Endothelial cell (in vitro differentiated cells): ENCODE results near the gene GOLT1A. TPM values are rescaled to one million over a fixed set of nuclear protein-coding genes. Genes with fewer than 3 reads are reported as not detected.

Experiments
- DNase-seq: peaks from one replicate; pipeline ENCODE4 v3.0.0; 2021; ENCODE audit warnings: low spot score
- H3K27ac Mint-ChIP-seq: one replicate; pipeline ENCODE4 v1.8.0; 2021; ENCODE audit warnings: mixed read lengths, inconsistent platforms; ENCODE audit not compliant: unreplicated experiment
- H3K27me3 Mint-ChIP-seq: one replicate; pipeline ENCODE4 v1.8.0; 2021; ENCODE audit warnings: mild to moderate bottlenecking, moderate library complexity, mixed read lengths, inconsistent platforms; ENCODE audit not compliant: unreplicated experiment
- H3K36me3 Mint-ChIP-seq: one replicate; pipeline ENCODE4 v1.8.0; 2021; ENCODE audit warnings: mild to moderate bottlenecking, low read depth, mixed read lengths, inconsistent platforms; ENCODE audit not compliant: unreplicated experiment
- H3K4me1 Mint-ChIP-seq: one replicate; pipeline ENCODE4 v1.8.0; 2021; ENCODE audit warnings: mild to moderate bottlenecking, mixed read lengths, inconsistent platforms; ENCODE audit not compliant: unreplicated experiment
- H3K4me3 Mint-ChIP-seq: one replicate; pipeline ENCODE4 v1.8.0; 2021; ENCODE audit warnings: mild to moderate bottlenecking, mixed read lengths, inconsistent platforms; ENCODE audit not compliant: unreplicated experiment
- H3K9me3 Mint-ChIP-seq: one replicate; pipeline ENCODE4 v1.8.0; 2021; ENCODE audit warnings: mixed read lengths, inconsistent platforms; ENCODE audit not compliant: unreplicated experiment
- CTCF ChIP-seq: fragments of 200-600 bp; sonication (generic); IDR thresholded peaks from one replicate; pipeline ENCODE4 v1.5.0; 2021; ENCODE audit warnings: antibody characterized with exemption; ENCODE audit not compliant: unreplicated experiment
- total RNA-seq: library from RNA; stranded (reverse); fragmentation: NEBNext Ultra II Directional; extraction: Animal tissue kit (Norgen Biotek cat#: 25700); gene quantifications from one replicate; pipeline ENCODE4 v1.2.1, GENCODE V29; 2021; ENCODE audit not compliant: unreplicated experiment

The GOLT1A gene
- total RNA-seq, 1 donor from 2014 or later = 0.51 TPM

- Mint-ChIP-seq H3K4me1 (peaks cover 2% of the 10 kb centered on the region), H3K36me3 (no peaks in the 10 kb centered on the region), H3K27ac (no peak overlapping the region), H3K4me3 (no peak overlapping the region), H3K9me3 (no peaks in the 10 kb centered on the region), H3K27me3 (no peaks in the 10 kb centered on the region)
- no peak for TF ChIP-seq CTCF
- no peak for DNase-seq
Observed at GRCh38 chr1:204222006-204222763, 8.4 kb upstream of the GOLT1A start.

DNA sequence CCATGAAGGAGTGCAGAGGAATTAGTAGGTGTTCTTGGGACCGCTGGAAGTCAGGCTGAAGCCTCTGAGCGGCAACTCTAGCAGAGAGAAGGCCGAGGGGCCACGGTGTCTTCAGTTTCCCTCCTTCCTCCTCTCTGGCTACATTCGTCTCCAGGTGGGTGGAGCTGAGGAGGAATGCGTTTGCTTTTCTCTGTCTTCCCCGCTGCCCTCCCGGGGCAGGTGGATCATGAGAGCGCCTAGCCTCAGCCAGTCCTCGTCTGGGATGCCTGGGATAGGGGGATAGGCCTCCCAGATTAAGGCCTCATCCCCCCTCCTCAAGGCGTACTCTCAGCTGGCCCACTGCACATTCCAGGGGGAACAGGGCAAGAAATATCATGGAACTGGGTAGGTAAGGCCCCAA, 7.5 kb upstream of the GOLT1A start:
- no peak for TF ChIP-seq CTCF
- Mint-ChIP-seq H3K27ac (no peak overlapping the region), H3K9me3 (no peaks in the 10 kb centered on the region), H3K36me3 (no peaks in the 10 kb centered on the region), H3K27me3 (no peaks in the 10 kb centered on the region), H3K4me3 (no peak overlapping the region), H3K4me1 (peaks cover 2% of the 10 kb centered on the region)
- DNase-seq = no peak

DNA sequence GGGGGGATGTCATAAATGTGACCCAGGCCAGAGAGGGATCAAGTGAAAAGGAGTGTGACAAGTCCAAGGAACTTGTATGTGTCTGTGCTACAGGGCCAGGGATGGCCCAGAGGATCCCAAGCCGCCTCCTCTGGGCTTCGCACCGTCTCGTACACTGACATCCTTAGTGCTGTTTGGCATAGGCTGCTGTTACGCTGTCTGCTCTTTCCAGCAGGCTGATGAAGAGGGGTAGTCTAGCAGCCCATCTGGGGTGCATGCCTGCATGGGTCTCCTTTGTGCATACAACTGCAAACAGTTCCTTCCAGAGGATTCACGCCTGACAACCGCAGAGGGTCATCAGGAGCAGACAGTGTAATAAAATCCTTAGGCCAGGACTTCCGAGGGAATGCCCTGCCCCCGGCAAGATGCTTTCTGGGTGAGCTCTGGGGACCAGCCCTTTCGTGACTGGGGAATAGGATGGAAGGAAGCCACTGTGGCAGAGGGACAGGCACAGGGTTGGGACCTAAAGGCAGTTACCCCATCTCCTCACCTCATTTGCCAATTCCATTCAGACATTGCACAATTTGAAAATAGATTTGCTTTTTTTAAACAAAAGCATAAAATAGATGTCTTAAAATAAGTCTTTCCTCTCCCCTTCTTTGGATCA, 6.3 kb upstream of the GOLT1A start:
- no peak for DNase-seq
- no peak for TF ChIP-seq CTCF
- no peak overlapping the region for H3K4me3 Mint-ChIP-seq
- no peaks in the 10 kb centered on the region for H3K9me3 Mint-ChIP-seq
- no peaks in the 10 kb centered on the region for H3K36me3 Mint-ChIP-seq
- H3K4me1 Mint-ChIP-seq = peaks cover 2% of the 10 kb centered on the region
- no peak overlapping the region for H3K27ac Mint-ChIP-seq
- no peaks in the 10 kb centered on the region for H3K27me3 Mint-ChIP-seq

DNA sequence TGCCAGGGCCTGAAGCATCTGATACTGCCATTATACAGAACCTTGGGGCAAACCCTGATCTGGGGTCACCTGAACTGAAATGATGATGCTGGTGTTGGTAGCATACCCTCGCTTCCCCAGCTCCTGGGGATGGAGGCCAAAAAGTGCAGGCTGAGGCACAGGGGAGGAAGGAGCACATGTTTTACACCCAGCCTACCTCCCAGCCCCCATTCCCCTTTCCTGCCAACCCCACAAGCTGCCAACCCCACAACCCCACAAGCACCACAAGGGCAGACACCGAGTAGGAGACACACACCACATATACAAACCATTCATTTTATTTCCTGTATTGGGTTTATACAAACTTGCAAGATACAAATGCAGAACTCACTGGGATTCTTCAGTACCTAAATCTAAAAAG, 4.8 kb upstream of the GOLT1A start:
- Mint-ChIP-seq H3K4me3 (no peak overlapping the region), H3K9me3 (no peaks in the 10 kb centered on the region), H3K36me3 (no peaks in the 10 kb centered on the region), H3K4me1 (peaks cover 6% of the 10 kb centered on the region), H3K27me3 (peaks cover 1% of the 10 kb centered on the region), H3K27ac (no peak overlapping the region)
- DNase-seq = no peak
- no peak for TF ChIP-seq CTCF

DNA sequence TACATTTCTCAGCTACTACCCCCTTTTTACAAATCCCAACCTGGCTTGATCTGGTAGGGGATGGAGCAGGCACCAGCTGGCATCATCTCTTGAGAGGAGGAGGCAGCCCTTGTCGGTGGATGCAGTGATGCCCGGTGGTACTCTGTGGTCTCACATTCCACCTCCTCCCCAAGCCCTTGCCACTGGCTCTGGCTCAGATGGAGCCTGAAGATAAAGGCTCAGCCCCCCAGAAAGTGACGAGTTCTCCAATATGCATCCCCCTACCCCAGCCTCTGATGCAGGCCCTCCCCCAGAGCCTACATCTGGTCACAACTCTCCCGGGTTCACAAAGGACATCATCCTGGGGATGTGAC, 3.8 kb upstream of the GOLT1A start:
- peaks cover 6% of the 10 kb centered on the region for H3K4me1 Mint-ChIP-seq
- no peak overlapping the region for H3K4me3 Mint-ChIP-seq
- DNase-seq = no peak
- H3K36me3 Mint-ChIP-seq = no peaks in the 10 kb centered on the region
- H3K27me3 Mint-ChIP-seq = peaks cover 1% of the 10 kb centered on the region
- no peaks in the 10 kb centered on the region for H3K9me3 Mint-ChIP-seq
- no peak overlapping the region for H3K27ac Mint-ChIP-seq
- TF ChIP-seq CTCF = no peak
